GM23338 (cell line): ENCODE results near the gene RGS6. TPM values are rescaled to one million over a fixed set of nuclear protein-coding genes. Genes with fewer than 3 reads are reported as not detected.
A peak's percentile ranks its signal among the peaks of the same experiment; 100 is the strongest.

ENCODE experiments used
- ATAC-seq: fragments of 200-7000 bp; cut with Tn5 transposase; 3 replicates; pipeline ENCODE4 v1.9.1; 2020
- DNase-seq: peaks from one replicate; pipeline ENCODE4 v3.0.0-alpha.2; 2015; ENCODE audit warnings: low spot score
- H2AFZ ChIP-seq: fragments of 200-600 bp; sonication (generic); 2 replicates; pipeline ENCODE4 v1.8.0; 2016; ENCODE audit warnings: antibody characterized with exemption, mild to moderate bottlenecking, moderate library complexity
- H3F3A ChIP-seq: fragments of 200-600 bp; sonication (generic); replicated peaks from 2 replicates; pipeline ENCODE4 v1.8.0; 2017; ENCODE audit warnings: antibody characterized with exemption, mixed run types, low read depth
- H3K27ac ChIP-seq: fragments of 200-600 bp; sonication (generic); 2 replicates; pipeline ENCODE4 v1.6.1; 2016; ENCODE audit warnings: low read depth
- H3K27me3 ChIP-seq: fragments of 200-600 bp; sonication (generic); 2 replicates; pipeline ENCODE4 v1.8.0; 2016; ENCODE audit warnings: mild to moderate bottlenecking, mixed run types, moderate library complexity; ENCODE audit not compliant: insufficient read depth
- H3K36me3 ChIP-seq: fragments of 200-600 bp; sonication (generic); 2 replicates; pipeline ENCODE4 v1.8.0; 2016; ENCODE audit warnings: mild to moderate bottlenecking; ENCODE audit not compliant: insufficient read depth
- H3K4me1 ChIP-seq: fragments of 200-600 bp; sonication (generic); 2 replicates; pipeline ENCODE4 v1.8.0; 2016; ENCODE audit warnings: mild to moderate bottlenecking, moderate library complexity; ENCODE audit not compliant: insufficient read depth
- H3K4me2 ChIP-seq: fragments of 200-600 bp; sonication (generic); 2 replicates; pipeline ENCODE4 v1.7.1; 2017; ENCODE audit warnings: mixed run types
- H3K4me3 ChIP-seq: fragments of 200-600 bp; sonication (generic); 2 replicates; pipeline ENCODE4 v1.6.1; 2016; ENCODE audit warnings: mixed run types
- H3K79me2 ChIP-seq: fragments of 200-600 bp; sonication (generic); replicated peaks from 2 replicates; pipeline ENCODE4 v1.8.0; 2017; ENCODE audit warnings: mild to moderate bottlenecking; ENCODE audit not compliant: insufficient read depth
- H3K9me2 ChIP-seq: fragments of 200-600 bp; sonication (generic); 2 replicates; pipeline ENCODE4 v1.8.0; 2017; ENCODE audit not compliant: insufficient read depth
- H4K20me1 ChIP-seq: fragments of 200-600 bp; sonication (generic); replicated peaks from 2 replicates; pipeline ENCODE4 v1.8.0; 2017; ENCODE audit warnings: mild to moderate bottlenecking; ENCODE audit not compliant: insufficient read depth
- H3K27ac Mint-ChIP-seq: 2 replicates; pipeline ENCODE4 v1.8.0; 2020; ENCODE audit warnings: inconsistent platforms, mild to moderate bottlenecking, moderate library complexity, mixed read lengths
- H3K27me3 Mint-ChIP-seq: 3 replicates; pipeline ENCODE4 v1.8.0; 2022; ENCODE audit warnings: low read depth, mild to moderate bottlenecking, moderate library complexity, mixed read lengths, inconsistent platforms; ENCODE audit not compliant: insufficient read depth, poor library complexity
- H3K36me3 Mint-ChIP-seq: 3 replicates; pipeline ENCODE4 v1.8.0; 2021; ENCODE audit warnings: low read depth, mild to moderate bottlenecking, inconsistent platforms, moderate library complexity, mixed read lengths
- H3K4me1 Mint-ChIP-seq: 3 replicates; pipeline ENCODE4 v1.8.0; 2020; ENCODE audit warnings: mild to moderate bottlenecking, inconsistent platforms, mixed read lengths
- H3K4me3 Mint-ChIP-seq: 3 replicates; pipeline ENCODE4 v1.8.0; 2021; ENCODE audit warnings: moderate library complexity, mild to moderate bottlenecking, inconsistent platforms, mixed read lengths
- H3K9me3 Mint-ChIP-seq: 3 replicates; pipeline ENCODE4 v1.8.0; 2020; ENCODE audit warnings: moderate library complexity, mild to moderate bottlenecking, inconsistent platforms, mixed read lengths
- CREB1 ChIP-seq: fragments of 250-450 bp; sonication (Bioruptor Pico); IDR thresholded peaks from 2 replicates; pipeline ENCODE4 v1.5.0; 2020; ENCODE audit warnings: low read depth, mild to moderate bottlenecking, moderate library complexity
- EZH2 ChIP-seq: fragments of 200-600 bp; sonication (generic); IDR thresholded peaks from one replicate; pipeline ENCODE4 v1.8.0; 2017; ENCODE audit warnings: antibody characterized with exemption, mild to moderate bottlenecking, low read depth; ENCODE audit not compliant: unreplicated experiment
- EZH2phosphoT487 ChIP-seq: fragments of 200-600 bp; sonication (generic); IDR thresholded peaks from one replicate; pipeline ENCODE4 v1.8.1; 2018; ENCODE audit warnings: antibody characterized with exemption; ENCODE audit not compliant: unreplicated experiment
- JUNB ChIP-seq: IDR thresholded peaks from one replicate; pipeline ENCODE4 v1.6.1; 2016; ENCODE audit warnings: antibody characterized with exemption; ENCODE audit not compliant: unreplicated experiment
- NANOG ChIP-seq: IDR thresholded peaks from 2 replicates; pipeline ENCODE4 v1.6.1; 2016; ENCODE audit warnings: antibody characterized with exemption, borderline replicate concordance
- POLR2AphosphoS5 ChIP-seq: IDR thresholded peaks from 2 replicates; pipeline ENCODE4 v1.6.1; 2016; ENCODE audit warnings: antibody characterized with exemption, low read depth
- STAT1 ChIP-seq: IDR thresholded peaks from one replicate; pipeline ENCODE4 v1.6.1; 2016; ENCODE audit warnings: antibody characterized with exemption; ENCODE audit not compliant: unreplicated experiment
- ZNF114 ChIP-seq: fragments of 250-450 bp; sonication (Bioruptor Pico); IDR thresholded peaks from 2 replicates; pipeline ENCODE4 v1.5.0; 2020; ENCODE audit warnings: mild to moderate bottlenecking, moderate library complexity
- ZNF331 ChIP-seq: fragments of 250-450 bp; sonication (Bioruptor Pico); IDR thresholded peaks from 2 replicates; pipeline ENCODE4 v1.5.0; 2020; ENCODE audit warnings: low read depth, mild to moderate bottlenecking, moderate library complexity
- polyA plus RNA-seq: library from polyadenylated mRNA; unstranded; fragments of >200 nt; fragmentation: Nextera tagmentation; extraction: Ambion mirVana; gene quantifications from 2 replicates; pipeline ENCODE4 v1.2.1, GENCODE V29; 2016
- total RNA-seq: library from RNA; depleted of rRNA; stranded (reverse); fragments of >200 nt; shearing (Covaris generic); gene quantifications from 2 replicates; pipeline ENCODE4 v1.2.3, GENCODE V29; 2014
- TF ChIP-seq, protein P1 (sequence below): IDR thresholded peaks from one replicate; pipeline ENCODE4 v1.6.1; 2018; ENCODE audit warnings: antibody characterized with exemption; ENCODE audit not compliant: unreplicated experiment
- TF ChIP-seq, protein P2 (sequence below): IDR thresholded peaks from 2 replicates; pipeline ENCODE4 v1.6.1; 2016; ENCODE audit warnings: antibody characterized with exemption
- TF ChIP-seq, protein P3 (sequence below), 2 experiments: fragments of 200-600 bp in 1 of 2; sonication (generic) in 1 of 2; conservative IDR thresholded peaks; 2 replicates each; pipeline versions ENCODE4 v1.5.1 to v1.6.1; 2016 to 2017; ENCODE audit warnings: antibody characterized with exemption in 2 of 2, low read depth in 2 of 2, mild to moderate bottlenecking in 2 of 2, moderate library complexity in 1 of 2
- TF ChIP-seq, protein P4 (sequence below): fragments of 250-450 bp; sonication (Bioruptor Pico); IDR thresholded peaks from 2 replicates; pipeline ENCODE4 v1.5.0; 2020; ENCODE audit warnings: mild to moderate bottlenecking, moderate library complexity

RGS6 gene
- total and polyA plus RNA-seq, 2 experiments from 2014 or later = 0.66 to 0.83 TPM

DNA sequence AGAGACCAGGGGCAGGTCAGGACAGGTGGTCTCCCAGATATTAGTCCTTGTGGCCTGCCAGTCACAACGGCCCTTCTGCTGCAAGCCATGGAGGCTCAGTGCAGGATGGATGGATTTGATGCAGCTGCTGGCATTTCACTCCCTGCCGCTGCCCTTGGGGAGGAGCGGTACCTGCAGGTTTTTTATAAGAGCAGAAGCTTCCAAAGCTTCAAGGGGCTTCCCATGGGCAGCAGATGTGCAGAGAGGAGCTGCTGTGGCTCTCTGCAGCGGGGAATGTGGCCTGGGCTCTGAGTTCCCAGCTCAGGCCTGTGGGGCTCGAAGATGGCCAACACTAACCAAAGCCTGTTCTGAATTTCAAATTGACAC, 582.4 kb downstream of the RGS6 start:
- no peak for ATAC-seq
- no peak overlapping the region for H3K27ac Mint-ChIP-seq
- Histone ChIP-seq H3K9me2 (no peaks in the 10 kb centered on the region), H3K79me2 (no peaks in the 10 kb centered on the region), H3K27ac (no peak overlapping the region), H3K4me3 (no peak overlapping the region), H3K4me2 (no peak overlapping the region), H3K36me3 (no peaks in the 10 kb centered on the region), H2AFZ (peak overlapping the region; percentile 25; the same call in 1 of the 2 replicates), H3F3A (no peaks in the 10 kb centered on the region), H3K27me3 (no peaks in the 10 kb centered on the region), H4K20me1 (no peaks in the 10 kb centered on the region), H3K4me1 (no peaks in the 10 kb centered on the region)
- peaks cover 6% of the 10 kb centered on the region for H3K27me3 Mint-ChIP-seq
- TF ChIP-seq, protein P1, sequence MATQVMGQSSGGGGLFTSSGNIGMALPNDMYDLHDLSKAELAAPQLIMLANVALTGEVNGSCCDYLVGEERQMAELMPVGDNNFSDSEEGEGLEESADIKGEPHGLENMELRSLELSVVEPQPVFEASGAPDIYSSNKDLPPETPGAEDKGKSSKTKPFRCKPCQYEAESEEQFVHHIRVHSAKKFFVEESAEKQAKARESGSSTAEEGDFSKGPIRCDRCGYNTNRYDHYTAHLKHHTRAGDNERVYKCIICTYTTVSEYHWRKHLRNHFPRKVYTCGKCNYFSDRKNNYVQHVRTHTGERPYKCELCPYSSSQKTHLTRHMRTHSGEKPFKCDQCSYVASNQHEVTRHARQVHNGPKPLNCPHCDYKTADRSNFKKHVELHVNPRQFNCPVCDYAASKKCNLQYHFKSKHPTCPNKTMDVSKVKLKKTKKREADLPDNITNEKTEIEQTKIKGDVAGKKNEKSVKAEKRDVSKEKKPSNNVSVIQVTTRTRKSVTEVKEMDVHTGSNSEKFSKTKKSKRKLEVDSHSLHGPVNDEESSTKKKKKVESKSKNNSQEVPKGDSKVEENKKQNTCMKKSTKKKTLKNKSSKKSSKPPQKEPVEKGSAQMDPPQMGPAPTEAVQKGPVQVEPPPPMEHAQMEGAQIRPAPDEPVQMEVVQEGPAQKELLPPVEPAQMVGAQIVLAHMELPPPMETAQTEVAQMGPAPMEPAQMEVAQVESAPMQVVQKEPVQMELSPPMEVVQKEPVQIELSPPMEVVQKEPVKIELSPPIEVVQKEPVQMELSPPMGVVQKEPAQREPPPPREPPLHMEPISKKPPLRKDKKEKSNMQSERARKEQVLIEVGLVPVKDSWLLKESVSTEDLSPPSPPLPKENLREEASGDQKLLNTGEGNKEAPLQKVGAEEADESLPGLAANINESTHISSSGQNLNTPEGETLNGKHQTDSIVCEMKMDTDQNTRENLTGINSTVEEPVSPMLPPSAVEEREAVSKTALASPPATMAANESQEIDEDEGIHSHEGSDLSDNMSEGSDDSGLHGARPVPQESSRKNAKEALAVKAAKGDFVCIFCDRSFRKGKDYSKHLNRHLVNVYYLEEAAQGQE = no peak
- TF ChIP-seq, protein P2, sequence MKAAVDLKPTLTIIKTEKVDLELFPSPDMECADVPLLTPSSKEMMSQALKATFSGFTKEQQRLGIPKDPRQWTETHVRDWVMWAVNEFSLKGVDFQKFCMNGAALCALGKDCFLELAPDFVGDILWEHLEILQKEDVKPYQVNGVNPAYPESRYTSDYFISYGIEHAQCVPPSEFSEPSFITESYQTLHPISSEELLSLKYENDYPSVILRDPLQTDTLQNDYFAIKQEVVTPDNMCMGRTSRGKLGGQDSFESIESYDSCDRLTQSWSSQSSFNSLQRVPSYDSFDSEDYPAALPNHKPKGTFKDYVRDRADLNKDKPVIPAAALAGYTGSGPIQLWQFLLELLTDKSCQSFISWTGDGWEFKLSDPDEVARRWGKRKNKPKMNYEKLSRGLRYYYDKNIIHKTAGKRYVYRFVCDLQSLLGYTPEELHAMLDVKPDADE = no peak
- TF ChIP-seq EZH2phosphoT487 (no peak), EZH2 (no peak), ZNF114 (CRISPR knock-in tag) (no peak), STAT1 (no peak), CREB1 (no peak), NANOG (no peak), POLR2AphosphoS5 (no peak), JUNB (no peak), ZNF331 (CRISPR knock-in tag) (no peak)
- TF ChIP-seq, protein P3, sequence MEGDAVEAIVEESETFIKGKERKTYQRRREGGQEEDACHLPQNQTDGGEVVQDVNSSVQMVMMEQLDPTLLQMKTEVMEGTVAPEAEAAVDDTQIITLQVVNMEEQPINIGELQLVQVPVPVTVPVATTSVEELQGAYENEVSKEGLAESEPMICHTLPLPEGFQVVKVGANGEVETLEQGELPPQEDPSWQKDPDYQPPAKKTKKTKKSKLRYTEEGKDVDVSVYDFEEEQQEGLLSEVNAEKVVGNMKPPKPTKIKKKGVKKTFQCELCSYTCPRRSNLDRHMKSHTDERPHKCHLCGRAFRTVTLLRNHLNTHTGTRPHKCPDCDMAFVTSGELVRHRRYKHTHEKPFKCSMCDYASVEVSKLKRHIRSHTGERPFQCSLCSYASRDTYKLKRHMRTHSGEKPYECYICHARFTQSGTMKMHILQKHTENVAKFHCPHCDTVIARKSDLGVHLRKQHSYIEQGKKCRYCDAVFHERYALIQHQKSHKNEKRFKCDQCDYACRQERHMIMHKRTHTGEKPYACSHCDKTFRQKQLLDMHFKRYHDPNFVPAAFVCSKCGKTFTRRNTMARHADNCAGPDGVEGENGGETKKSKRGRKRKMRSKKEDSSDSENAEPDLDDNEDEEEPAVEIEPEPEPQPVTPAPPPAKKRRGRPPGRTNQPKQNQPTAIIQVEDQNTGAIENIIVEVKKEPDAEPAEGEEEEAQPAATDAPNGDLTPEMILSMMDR (conservative IDR thresholded peaks at IDR 0.05; ENCODE audit: low read depth in 2 of 2) = no peak
- TF ChIP-seq, protein P4, sequence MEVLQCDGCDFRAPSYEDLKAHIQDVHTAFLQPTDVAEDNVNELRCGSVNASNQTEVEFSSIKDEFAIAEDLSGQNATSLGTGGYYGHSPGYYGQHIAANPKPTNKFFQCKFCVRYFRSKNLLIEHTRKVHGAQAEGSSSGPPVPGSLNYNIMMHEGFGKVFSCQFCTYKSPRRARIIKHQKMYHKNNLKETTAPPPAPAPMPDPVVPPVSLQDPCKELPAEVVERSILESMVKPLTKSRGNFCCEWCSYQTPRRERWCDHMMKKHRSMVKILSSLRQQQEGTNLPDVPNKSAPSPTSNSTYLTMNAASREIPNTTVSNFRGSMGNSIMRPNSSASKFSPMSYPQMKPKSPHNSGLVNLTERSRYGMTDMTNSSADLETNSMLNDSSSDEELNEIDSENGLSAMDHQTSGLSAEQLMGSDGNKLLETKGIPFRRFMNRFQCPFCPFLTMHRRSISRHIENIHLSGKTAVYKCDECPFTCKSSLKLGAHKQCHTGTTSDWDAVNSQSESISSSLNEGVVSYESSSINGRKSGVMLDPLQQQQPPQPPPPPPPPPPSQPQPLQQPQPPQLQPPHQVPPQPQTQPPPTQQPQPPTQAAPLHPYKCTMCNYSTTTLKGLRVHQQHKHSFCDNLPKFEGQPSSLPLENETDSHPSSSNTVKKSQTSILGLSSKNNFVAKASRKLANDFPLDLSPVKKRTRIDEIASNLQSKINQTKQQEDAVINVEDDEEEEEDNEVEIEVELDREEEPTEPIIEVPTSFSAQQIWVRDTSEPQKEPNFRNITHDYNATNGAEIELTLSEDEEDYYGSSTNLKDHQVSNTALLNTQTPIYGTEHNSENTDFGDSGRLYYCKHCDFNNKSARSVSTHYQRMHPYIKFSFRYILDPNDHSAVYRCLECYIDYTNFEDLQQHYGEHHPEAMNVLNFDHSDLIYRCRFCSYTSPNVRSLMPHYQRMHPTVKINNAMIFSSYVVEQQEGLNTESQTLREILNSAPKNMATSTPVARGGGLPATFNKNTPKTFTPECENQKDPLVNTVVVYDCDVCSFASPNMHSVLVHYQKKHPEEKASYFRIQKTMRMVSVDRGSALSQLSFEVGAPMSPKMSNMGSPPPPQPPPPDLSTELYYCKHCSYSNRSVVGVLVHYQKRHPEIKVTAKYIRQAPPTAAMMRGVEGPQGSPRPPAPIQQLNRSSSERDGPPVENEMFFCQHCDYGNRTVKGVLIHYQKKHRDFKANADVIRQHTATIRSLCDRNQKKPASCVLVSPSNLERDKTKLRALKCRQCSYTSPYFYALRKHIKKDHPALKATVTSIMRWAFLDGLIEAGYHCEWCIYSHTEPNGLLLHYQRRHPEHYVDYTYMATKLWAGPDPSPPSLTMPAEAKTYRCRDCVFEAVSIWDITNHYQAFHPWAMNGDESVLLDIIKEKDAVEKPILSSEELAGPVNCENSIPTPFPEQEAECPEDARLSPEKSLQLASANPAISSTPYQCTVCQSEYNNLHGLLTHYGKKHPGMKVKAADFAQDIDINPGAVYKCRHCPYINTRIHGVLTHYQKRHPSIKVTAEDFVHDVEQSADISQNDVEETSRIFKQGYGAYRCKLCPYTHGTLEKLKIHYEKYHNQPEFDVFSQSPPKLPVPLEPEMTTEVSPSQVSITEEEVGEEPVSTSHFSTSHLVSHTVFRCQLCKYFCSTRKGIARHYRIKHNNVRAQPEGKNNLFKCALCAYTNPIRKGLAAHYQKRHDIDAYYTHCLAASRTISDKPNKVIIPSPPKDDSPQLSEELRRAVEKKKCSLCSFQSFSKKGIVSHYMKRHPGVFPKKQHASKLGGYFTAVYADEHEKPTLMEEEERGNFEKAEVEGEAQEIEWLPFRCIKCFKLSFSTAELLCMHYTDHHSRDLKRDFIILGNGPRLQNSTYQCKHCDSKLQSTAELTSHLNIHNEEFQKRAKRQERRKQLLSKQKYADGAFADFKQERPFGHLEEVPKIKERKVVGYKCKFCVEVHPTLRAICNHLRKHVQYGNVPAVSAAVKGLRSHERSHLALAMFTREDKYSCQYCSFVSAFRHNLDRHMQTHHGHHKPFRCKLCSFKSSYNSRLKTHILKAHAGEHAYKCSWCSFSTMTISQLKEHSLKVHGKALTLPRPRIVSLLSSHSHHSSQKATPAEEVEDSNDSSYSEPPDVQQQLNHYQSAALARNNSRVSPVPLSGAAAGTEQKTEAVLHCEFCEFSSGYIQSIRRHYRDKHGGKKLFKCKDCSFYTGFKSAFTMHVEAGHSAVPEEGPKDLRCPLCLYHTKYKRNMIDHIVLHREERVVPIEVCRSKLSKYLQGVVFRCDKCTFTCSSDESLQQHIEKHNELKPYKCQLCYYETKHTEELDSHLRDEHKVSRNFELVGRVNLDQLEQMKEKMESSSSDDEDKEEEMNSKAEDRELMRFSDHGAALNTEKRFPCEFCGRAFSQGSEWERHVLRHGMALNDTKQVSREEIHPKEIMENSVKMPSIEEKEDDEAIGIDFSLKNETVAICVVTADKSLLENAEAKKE (CRISPR knock-in tag) = no peak
- H3K36me3 Mint-ChIP-seq = no peaks in the 10 kb centered on the region
- DNase-seq = no peak
- no peaks in the 10 kb centered on the region for H3K4me1 Mint-ChIP-seq
- 0 out of 3 replicates have a peak, but pooled peaks cover 1% of the 10 kb centered on the region for H3K9me3 Mint-ChIP-seq
- H3K4me3 Mint-ChIP-seq = no peak overlapping the region
